GM18858 (cell line): ENCODE results near the gene STRBP.

ENCODE experiments used
- ATAC-seq: cut with Tn5 transposase; IDR thresholded peaks from one replicate; pipeline ENCODE4 v1.9.1; 2021; ENCODE audit not compliant: unreplicated experiment

STRBP gene

DNA sequence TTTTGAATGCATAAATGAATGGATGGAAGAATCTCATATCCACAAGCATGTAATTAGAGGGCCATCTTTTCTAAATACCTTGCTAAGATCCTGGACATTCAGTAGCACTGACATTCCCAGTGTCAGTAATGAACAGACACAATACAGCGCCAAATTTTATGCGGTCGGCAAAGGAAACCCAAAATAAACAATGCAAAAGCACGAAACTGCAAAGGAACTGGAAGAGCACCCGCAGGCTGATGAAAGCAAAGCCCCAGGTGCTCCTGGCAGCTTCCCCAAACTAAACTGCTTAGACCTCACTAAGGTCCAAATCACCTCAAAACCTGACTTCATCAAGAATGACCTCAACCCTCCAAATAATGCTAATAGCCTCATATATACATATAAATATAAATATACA, 133.0 kb downstream of the STRBP start:
- no peak for ATAC-seq

DNA sequence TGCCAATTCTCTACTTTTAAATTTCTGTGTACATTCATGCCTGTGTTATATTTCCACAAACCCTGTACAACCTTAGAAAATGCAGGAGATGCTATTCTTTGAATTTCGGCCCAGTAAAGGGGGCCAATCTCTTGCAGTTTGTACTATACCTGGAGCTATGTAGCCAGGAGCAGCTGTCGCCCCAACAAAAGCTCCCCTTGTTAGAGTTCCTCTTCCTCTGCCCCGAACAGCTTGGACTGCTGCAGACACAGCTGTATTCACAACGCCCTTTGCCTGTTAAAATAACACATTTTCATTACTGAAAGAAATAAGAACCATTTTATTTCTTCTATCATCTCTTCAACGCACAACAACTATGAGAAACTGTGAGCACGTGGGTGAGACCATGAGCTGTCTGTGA, 135.7 kb downstream of the STRBP start:
- no peak for ATAC-seq

DNA sequence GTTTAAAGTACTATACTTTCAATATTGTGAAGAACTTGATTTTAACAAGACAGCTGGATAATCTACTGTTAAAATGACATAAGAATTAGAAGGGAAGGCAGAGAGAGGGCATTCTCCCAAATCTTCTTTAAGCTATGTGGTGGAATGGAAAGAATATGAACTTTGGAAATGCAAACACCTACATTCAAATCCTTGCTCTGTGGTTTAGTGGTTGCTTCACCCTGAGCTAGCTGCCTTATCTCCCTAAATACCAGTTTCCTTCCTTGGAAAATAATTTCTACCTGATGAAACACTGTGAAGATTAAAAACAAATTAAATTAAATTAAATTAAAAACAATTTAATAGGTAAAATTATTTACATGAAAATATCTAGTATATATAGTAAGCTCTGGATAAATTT, 136.4 kb downstream of the STRBP start:
- ATAC-seq: no peak

DNA sequence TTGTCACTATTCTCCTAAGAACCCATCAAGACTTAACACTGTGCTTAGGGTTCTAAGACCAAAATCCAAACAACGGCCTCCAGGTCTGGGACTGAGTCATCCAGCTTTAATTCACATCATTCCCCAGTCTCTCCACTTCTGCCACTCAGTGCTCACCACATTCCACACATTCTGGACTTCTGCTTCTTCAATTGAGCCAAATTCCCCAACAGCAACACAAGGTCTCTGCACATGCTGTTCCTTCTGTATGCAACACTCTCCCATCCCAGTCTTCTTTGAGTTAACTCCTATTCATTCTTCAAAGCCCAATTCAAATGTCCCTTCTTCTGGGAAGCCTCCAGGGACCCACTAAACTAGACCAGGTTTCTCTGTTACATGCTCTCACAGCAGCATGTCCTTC, 137.1 kb downstream of the STRBP start:
- ATAC-seq: no peak

DNA sequence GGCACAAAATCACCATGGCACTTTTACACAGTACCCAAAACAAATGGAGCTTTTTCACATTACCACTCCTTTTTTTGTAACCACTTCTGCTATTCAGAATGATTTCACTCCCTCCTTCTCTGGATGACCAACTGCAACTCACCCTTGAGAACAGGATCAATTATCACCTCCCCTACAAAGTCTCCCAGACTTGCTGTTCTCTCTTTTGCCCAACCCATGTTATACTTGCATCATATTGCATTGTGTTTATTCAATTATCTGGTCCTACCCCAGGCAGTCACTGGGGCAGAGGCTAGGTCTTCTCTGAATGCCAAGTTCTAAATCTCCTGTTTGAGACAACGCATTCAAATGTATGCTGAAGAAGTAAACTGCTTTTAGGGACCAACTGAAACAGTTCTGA, 139.0 kb downstream of the STRBP start:
- no peak for ATAC-seq

DNA sequence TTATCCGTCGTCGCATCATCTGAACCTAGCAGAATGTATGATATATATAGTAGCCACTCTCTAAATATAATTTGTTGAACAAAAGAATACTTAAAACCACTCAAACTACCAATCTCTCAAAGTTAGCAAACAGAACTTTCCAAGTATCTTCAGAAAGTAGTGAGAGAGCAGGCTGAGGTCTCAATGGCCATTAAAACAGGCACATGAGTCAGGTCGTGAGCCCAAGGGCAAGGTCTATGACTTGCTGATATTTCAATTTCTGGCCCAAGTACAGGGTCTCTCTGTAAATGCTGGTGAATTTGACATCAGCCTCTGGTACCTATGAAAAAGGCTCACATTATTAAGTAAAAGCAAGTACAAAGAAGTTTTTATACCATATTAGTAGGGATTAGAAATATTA, 139.8 kb downstream of the STRBP start:
- ATAC-seq: no peak

DNA sequence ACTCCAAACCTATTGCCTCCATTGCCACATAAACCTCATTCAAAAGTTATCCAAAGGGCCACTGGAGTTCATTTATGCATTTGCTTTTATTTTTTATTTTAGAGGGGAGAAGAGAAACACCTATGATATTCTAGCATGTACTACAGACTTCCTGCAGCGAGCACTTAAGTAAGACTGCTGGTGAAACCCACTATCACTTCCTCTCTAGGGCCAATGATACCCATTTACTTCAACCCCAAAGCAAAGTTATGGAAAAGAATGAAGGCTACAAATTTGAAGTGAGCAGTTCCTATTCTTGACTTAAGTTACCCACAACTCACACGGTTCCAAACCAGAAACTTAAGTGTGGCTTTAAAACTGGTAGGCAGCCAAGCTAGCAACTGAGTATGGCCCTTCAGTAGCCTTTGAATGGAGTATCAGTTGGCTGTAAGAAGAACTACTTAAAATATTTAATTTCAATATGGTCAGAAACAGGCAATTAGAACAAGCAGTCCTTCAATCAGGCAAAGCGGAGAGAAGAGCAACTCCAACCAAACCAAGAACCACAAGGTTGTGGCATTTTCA, 140.8 kb downstream of the STRBP start:
- ATAC-seq: no peak

DNA sequence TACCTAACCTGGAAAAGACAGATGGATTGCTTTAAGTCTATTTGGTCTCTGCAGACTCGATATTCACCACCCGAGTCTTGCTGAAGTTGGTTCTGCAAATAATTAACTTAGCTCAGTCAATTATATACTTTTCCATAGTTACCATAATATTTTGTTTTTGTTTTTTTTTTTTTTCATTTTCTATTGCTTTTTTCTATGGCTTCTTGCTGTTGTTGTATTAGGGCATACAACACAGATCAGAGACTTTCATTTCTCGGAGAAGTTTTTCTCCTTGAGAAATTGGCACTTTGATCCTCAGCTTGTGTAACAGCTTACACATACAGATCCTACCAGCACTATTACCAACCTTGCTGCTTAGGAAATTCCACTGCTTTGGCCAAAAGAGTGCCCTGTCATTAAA, 146.9 kb downstream of the STRBP start:
- ATAC-seq: no peak

DNA sequence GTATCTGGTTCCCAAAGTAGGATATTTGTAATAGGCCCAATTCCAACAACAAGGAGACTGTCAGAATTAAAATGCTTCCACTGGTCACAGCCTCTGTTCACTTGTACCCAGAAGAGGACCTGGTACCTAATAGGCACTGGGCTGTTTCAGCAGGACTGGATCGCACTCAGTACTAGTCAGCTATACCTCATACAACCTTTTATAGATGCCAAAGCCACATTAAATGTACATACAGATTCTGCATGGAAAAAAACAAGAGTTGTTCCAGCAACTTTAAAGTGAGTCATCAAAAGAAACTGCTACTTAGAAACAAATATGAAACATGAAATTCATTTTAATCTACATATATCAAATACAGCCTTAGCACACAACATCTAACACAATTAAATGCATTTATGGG, 147.4 kb downstream of the STRBP start:
- ATAC-seq: no peak

DNA sequence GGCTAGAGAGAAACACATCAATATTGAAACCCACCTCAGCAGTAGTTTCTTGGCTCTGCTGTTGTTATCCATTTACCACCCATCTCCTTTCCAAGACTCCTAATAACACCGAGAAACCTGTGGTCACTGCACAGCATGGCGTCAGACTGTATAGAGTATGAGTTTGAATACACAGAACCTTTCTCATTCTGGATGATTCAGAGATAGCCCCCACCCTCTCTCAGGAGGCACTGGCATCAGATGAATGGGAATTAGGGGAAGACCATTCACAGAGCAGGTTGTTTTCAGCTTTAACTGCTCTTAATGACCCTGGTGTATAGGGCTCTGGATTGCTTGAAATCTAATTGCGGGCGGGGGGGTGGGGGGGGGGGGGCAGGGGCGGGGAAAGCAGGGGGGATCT, 148.3 kb downstream of the STRBP start:
- no peak for ATAC-seq

DNA sequence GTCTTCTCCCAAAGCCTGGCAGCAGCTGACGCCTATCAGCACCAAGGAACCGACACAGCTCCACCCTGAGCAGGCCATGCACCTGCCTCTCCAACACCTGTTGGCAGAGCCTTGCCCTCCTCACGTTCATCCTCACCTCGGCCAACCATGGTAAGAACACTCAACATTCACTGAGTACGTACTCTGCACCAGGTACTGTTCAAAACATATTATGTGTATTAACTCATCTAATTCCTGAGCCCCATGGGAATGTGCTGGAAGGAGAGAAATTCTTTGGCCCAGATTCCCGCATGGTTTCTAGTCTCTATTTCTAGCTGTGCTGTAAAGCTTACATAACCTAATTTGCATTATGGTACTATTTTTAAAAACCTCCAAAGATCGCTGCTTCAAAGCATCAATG, 148.8 kb downstream of the STRBP start:
- no peak for ATAC-seq

DNA sequence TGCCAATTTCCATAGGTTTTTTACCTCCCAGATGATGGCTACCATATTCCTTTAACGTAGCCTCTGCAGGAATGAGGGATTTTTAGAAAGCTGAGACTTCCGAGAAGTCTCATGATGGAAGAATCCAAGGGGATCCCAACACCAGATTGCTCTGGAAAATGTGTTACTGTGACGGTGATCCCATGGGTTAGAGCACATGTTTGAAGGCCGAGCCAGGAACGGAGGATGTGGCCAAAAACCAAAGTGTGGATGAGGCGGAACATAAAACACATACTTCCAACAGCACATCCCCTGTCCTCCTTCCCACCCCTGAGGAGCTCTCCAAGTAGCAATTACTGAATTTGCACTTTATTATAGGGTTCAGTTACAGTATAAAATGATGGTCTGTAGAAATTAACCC, 152.3 kb downstream of the STRBP start:
- ATAC-seq: no peak

DNA sequence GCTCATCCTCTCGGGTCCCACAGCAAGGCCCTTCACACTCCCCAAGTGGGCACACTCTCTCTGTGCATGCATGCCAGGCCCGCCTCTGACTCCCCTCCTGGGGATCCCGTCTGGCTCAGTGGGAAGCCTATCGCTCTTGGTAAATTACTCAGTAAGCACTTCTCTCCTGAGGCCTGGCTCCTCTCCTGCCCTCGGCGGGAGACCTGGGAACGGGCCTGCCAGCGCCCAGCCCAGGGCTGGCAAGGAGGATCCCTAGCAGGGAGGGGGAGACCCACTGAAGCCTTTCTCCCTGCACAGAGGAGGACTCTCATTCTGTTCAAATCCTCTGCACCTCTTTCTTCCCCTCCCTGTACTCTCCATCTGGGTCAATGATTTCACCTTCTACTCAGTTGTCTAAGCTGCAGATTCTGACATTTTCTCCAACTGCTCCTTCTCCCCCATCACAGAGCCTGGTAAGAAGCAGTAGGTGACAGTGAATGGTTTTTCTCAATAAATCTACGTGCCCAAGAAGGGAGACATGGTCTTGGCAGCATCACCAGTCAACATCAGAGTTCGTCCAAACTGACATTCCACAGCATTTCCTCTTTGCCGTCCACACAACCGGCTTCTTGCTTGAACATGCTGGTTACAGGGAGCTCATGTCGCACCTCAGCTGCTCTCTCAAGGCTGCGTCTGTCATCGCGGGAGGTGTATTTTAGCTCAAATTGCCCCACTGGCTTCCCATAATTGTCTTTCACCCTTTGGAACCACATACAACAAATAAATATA, 153.1 kb downstream of the STRBP start:
- no peak for ATAC-seq

DNA sequence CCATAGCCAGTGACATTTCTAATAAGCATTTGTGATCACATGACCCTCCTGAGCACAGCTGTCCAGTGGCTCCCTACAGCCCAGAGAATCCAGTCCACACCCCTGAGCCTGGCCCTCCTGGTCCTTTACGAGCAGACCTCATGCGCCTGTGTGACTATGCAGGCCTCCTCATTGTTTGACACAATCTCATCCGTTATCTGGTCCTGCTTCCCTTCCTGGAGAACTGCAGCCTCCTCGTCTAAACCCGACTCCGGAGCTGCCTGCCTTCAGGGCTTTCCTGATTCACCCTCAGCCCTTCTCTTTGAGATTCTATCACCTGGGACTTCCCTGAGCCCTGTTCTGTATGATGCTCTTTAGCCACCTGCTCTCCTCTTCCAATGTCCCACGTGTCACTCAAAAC, 155.2 kb downstream of the STRBP start:
- no peak for ATAC-seq

DNA sequence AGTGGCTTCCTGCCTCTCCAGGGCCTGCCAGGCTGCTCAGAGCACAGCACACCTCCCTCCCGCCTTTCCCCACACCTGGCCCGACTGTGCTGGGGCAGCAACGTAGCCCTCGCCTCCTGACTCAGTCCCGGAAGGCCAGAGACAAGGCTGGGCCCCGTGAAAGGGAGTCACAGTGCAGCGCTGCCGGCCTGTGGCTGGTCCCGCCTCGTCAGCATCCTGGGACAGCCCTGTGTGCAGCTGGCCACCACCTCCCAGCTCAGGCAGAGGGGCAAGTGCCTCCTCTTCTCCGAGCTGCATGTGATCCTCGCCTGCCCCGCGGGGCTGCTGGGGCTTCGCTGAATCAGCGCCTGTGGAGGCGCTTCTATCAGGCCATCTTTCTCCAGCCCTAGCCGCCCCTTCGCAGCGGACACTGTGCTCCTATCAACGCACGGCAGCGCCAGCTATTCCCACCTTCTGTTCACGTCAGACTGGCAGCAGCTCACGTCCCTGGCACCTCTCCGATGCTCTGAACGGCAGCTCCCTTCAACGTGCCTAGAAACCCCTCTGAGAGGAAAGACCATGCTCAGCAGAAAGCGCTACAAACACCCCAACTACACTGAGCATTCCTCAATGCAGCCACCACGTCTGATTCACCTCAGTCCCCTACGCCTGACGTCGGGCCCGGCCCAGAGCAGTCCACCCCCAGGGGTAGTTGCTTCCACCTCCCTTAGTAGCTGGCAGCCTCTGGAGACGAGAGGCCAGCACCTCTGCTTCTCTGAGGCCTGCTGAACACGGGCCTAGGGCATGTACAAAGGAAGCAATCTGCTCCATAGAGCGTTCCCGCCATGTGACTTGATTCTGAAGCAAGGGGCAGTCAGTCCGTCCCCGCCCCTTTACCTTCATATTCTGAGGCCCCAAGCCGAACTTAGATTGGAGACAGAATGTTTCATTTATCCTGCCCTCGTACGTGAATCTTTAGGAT, 156.1 kb downstream of the STRBP start:
- ATAC-seq: no peak

DNA sequence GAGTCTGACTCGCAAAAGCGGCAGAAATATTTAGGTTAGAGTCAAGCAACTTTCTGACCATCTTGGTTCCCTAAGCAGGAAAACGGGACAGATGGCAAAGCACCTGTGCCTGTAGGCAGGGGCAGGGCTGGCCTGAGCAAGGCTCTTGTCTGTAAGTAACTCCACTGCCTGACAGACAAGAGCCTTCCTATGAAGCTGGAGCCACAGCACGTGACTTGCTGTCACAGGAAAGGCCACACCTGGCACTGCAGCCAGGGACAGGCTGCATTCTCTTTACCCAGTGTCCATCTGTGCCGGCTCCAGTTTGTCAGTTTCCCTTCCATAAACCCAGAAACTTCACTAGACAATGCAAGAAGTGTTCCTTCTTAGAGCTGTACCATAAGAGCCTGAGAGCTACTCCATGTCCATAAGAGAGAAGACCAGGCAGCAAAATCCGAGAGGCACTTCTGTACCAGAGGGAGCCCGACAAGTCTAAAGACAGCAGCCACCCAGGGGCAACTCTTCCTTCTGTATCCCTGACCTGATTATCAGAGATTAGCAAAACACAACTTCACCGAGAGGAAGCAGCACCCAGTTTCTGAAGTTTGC, 156.9 kb downstream of the STRBP start:
- no peak for ATAC-seq

DNA sequence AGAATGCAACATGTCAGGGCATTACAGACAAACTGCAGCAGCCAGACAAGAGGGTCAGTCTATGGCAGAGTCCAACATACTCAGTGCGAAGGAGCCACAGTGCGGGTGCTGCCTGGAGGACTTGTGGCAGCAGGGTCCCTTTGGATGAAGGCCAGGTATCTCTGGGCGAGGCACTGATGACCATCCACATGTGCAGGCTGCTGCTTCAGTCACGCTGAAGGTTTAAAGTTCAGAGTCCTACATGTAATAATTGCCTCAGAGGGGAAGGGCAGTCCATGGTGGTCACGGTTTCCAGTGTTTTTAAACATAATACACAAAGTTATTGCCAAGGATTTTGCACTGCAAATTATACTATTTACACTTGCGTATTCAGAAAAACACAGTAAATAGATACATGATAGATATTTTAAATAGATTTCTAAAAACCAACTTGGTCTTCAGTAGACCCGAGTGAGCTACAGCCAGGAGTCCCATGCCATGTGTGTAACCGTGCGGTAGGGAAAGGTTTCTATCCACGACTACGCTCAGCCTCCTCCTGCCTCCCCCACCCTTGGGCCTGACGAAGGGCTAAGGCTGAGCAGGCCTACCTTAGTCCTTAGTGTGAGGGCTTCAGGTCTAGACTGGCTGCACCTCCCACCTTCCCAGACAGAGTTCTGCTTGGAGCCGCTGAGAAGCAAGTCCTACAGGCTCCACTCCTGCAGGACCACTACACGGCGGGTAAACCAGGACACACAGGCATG, 158.7 kb downstream of the STRBP start:
- no peak for ATAC-seq

DNA sequence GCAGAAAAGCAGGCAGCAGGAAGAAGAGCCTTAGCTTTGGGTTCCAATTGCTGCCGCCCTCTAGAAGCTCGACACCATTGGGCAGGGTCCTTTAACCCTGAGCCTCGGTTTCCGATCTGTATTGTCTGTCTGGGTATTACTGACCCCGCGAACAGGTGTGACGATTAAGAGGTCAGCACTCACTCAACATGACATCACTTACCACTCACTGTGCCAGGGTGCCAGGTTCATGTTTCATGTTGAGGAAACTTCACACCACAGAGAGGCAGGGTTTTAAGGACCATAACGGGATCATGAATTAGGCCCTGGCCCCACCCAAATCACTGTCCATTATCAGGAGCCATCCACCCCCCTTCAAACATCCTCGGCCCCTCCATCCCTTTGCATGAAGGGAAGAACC, 159.4 kb downstream of the STRBP start:
- ATAC-seq: no peak

DNA sequence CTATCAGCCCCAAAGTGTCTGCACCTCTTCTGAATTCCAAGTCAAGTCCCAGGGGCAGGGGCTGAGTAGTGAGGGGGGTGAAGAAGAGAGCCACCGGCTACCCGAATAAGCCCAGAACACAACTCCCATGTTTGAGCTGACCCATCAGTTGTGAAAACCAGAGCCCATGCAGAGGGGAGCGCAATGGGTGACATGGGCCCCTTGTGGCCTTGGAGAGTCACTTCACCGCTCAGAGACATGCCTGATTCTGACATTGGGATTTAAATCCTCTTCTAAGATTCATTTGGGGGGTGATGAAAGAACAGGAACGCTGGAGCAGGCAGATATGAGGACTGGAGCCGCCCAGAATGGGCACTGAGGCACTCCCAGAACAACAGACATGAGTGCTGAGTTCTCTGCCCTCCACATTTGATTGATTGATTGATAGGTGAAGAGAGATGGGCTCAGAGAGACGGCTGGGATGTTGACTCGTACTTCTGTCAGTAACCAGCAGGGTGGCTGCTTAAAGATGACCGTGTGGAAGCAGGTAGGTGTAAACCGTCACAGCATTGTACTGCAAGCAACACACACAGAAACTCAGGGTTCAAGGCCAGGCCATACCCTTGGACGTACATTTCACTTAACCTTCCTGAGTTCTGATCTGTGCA, 160.6 kb downstream of the STRBP start:
- no peak for ATAC-seq

DNA sequence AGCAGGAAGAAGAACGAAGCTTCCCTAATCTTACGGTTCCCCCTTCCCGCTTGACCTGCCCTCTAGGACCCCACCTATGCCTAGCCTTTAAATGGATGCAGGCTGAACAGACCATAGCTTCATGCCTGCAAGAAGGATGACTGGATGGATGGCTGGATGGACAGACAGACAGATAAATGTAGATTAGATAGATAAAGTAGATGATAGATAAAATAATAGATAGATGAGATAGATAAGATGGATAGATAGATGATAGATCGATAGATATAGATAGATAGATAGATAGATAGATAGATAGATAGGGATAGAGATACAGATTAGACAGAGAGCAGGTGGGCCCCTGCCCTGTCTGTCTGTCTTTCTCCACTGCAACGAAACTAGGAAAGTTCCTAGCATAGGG, 162.9 kb downstream of the STRBP start:
- ATAC-seq: no peak
